GM12872 (cell line): ENCODE measurements around the gene LILRB5.

Experiments used
- CTCF ChIP-seq: IDR thresholded peaks from 3 replicates; pipeline ENCODE4 v1.5.1; 2011; ENCODE audit warnings: low read depth, mild to moderate bottlenecking, low read length, moderate library complexity; ENCODE audit not compliant: insufficient read depth

The LILRB5 gene

GRCh38 chr19:54218960-54219661, 38.0 kb downstream of the LILRB5 start:
- no peak for TF ChIP-seq CTCF

GRCh38 chr19:54218259-54218658, 38.8 kb downstream of the LILRB5 start:
- no peak for TF ChIP-seq CTCF

- no peak for TF ChIP-seq CTCF
These were observed 40.2 kb downstream of the LILRB5 start for GRCh38 chr19:54216869-54217268.

DNA sequence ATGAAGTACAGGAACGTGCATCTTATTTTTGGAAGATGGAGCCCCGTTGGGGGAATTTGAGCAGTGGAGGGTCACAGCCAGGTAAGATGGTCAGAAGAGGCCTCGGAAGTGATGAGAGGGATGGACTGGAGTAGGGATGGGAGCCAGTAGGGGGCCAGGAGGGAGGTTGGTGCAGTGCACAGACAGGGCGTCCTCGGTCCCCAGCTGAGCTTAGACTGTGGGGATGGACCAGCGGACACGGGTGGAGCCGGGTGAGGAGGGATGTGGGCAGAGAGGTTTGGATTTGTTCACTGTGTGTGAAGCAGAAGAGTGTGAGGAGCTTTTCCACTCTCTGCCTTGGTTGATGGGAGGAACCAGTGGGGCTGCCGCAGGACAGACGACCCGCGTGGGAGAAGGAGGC, 45.8 kb downstream of the LILRB5 start:
- TF ChIP-seq CTCF: no peak

- TF ChIP-seq CTCF: no peak
These were observed 47.1 kb downstream of the LILRB5 start for GRCh38 chr19:54209811-54210494.

DNA sequence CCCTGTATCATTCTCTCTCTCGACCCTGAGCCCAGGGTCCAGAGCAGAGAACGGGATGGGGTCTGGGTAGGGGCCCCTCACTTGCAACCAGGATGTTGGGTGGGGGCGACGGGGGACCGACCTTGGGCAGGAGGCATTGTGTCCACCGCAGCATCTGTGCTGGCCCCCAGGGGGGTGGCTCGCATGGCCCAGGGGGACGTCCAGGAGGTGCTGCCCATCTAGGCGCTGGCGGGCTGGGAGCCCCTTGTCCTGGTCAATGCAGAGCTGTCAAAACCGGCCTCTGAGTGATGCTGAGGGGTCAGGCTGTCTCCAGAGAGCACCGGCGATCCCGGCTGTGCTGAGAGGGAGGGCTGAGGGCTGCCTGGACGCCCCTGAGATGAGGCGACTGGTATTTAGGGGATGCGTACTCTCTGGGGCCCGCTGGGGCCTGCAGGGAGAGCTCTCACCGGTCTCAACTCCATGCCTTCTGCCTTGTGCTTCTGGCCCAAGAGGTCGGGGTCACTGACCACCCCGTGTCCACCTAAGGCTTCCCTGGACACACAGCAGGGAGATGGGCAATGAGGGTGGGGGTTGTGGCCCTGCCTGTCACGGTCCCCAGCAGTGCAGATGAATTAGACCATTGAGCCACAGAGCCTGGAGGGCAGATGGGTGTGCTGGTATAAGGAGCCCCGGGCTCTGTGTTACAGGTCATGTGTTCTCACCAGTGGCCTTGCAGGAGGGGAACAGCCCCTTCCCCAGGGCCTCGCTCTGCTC, 47.8 kb downstream of the LILRB5 start:
- TF ChIP-seq CTCF: no peak

GRCh38 chr19:54208784-54209057, 48.4 kb downstream of the LILRB5 start:
- no peak for TF ChIP-seq CTCF
